Activated CD8-positive, alpha-beta memory T cell treated with anti-CD3 and anti-CD28 coated beads for 1 hour (primary cell): Measurements from ENCODE around the gene TNFRSF19.
"Not testable (repeated sequence)": the region's sequence is repeated elsewhere in the genome, so short reads cannot be mapped to it uniquely, and the experiment has no call there.

ENCODE experiments used
- DNase-seq, 2 donors: peaks; one replicate each; pipeline ENCODE4 v3.0.0-alpha.2; 2020; ENCODE audit warnings: low read depth in 1 of 2; ENCODE audit errors: extremely low read depth in 1 of 2

TNFRSF19 gene

DNA sequence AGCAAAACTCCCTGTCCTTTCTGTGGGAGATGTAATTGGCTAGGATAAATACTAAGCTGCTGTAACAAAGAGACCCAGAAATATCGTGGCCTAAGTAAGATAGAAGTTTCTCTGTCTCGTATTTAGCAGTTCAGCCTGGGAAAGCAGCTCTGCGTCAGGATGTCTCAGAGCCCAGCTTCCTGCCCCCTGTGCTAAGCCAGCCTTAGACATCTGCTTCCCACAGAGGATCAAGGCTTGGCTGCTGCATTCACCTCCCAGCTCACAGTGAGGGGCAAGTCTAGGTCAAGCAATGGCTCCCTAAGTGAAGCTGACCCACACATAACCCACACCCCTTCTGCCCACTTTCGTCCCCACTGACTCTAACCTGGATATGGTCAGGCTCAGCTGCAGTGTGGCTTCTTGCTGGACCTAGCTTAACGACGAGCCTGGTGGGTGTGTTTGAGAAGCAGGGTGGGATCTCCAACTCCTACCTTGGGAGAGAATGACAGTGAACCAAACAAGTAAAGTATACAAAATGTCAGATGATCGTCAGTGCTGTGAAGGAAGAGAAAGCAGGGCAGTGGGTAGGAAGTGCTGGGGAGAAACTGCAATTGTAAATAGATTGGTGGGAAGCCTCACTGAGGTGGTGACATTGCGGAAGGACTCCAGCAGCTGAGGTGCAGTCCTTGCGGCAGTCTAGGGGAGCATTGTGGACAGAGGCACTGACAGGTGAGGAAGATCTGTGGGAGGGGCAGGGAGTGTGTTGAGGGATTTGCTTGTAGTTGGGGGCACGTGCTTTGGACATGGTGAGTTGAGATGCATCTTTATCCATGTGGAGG lies 82.9 kb downstream of the TNFRSF19 start:
- no peak for DNase-seq

DNA sequence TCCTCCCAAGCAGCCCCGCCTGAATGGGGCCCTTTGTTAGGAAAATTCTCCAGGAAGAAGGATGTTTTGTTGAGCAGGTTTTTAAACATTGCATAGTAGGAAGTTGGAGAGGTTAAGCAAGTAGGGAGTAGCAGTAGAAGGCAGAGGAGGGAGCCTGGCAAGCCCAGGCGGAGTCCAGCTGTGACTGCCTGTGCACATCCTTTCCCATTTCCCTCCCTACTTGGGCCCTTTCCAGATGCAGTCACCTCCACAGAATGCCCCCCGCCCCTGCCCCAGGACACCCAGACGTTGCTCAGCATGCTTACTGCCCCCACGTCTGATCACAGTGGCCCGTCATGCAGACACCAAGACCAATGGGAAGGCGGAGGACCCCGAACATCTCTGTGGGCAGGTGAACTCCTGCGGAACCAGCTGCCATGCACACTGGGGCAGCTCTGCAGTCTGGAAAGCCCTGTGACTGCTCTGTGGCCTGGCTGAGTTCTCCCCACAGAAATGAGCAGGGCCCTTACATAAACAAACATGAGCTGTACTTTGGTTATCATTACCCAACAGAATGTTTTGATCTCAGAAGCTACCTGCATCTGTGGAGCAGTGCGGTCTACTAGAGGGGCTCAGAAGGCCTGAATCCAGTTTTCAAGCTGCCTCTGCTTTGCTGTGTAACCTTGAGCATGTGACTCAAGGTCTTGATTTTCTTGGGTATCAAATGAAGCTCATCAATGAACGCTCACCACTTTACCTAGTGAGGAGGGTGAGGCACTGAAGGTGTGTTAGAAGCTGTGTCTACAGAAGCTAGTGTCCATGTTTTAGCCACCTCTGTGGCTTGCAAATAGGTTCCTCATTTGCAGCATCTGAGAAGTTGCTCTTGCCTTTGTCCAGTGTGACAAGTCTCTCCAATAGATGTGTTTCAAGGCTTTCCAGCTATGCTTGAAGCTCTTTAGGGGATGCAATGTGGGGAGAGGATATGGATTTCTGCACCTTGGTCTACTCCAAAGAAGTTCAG lies 84.2 kb downstream of the TNFRSF19 start:
- no peak for DNase-seq

GRCh38 chr13:23655321-23655720 lies 85.1 kb downstream of the TNFRSF19 start:
- DNase-seq: no peak

- DNase-seq: no peak
Measured at GRCh38 chr13:23656637-23657371, 86.6 kb downstream of the TNFRSF19 start.

DNA sequence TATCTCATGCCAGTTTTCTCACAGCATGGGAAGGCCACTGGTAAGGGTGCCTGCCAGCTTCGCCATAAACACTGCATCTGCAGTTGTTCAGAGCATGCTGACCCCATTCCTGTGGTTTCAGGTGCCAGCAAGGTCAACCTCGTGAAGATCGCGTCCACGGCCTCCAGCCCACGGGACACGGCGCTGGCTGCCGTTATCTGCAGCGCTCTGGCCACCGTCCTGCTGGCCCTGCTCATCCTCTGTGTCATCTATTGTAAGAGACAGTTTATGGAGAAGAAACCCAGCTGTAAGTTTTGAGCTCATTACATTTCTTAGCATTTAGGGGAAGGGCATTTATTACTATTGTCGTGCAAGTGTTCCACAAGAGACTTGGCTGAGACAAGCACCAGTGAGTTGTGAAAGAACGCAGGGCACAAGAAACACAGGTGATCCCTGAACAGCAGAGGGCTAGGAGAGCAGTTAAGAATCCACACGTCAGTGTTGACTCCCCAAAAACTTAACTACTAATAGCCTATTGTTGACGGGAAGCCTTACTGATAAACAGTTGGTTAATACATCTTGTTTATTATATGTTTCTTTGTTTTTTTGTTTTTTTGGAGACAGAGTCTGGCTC lies 88.8 kb downstream of the TNFRSF19 start:
- DNase-seq: no peak

DNA sequence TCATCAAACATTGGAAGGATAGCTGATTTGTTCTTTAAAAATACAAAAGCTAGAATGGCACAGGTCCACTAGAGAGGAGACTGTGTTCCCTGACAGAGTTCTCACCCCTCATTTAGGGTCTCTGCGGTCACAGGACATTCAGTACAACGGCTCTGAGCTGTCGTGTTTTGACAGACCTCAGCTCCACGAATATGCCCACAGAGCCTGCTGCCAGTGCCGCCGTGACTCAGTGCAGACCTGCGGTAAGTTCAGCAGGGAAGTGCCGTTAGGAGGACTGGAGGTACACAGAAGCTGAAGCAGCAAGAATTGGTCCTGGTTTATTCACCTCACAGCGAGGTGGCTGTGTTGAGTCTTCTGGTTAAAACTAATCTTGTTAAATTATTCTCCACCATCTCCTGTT lies 90.0 kb downstream of the TNFRSF19 start:
- no peak for DNase-seq

- no peak for DNase-seq
Measured at GRCh38 chr13:23666582-23666981, 96.4 kb downstream of the TNFRSF19 start.

DNA sequence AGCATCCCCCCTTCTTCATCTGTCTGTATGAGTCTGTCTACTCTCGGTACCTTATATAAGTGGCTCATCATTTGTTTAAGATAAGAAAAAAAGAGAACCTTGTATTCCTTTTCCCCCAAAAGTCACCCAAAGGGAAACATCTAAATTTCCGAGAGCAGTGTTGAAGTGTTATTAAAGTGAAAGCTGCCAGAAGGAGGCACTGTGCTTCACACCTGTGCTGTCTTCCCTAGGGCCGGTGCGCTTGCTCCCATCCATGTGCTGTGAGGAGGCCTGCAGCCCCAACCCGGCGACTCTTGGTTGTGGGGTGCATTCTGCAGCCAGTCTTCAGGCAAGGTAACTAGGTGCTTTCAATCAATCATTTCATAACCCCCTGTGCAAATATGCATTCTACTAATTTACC lies 97.5 kb downstream of the TNFRSF19 start:
- DNase-seq: no peak

DNA sequence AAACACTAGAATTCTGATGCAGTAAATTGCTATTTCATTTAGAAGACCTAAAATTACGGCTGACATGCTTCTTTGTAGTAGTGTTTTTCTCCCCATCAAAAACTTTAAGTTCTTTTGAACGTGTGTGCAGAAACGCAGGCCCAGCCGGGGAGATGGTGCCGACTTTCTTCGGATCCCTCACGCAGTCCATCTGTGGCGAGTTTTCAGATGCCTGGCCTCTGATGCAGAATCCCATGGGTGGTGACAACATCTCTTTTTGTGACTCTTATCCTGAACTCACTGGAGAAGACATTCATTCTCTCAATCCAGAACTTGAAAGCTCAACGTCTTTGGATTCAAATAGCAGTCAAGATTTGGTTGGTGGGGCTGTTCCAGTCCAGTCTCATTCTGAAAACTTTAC lies 98.3 kb downstream of the TNFRSF19 start:
- no peak for DNase-seq

GRCh38 chr13:23670793-23671192 lies 100.6 kb downstream of the TNFRSF19 start:
- DNase-seq: no peak

GRCh38 chr13:23671377-23671776 lies 101.2 kb downstream of the TNFRSF19 start:
- DNase-seq: no peak

- no peak for DNase-seq
Measured at GRCh38 chr13:23671897-23672296, 101.7 kb downstream of the TNFRSF19 start.

DNA sequence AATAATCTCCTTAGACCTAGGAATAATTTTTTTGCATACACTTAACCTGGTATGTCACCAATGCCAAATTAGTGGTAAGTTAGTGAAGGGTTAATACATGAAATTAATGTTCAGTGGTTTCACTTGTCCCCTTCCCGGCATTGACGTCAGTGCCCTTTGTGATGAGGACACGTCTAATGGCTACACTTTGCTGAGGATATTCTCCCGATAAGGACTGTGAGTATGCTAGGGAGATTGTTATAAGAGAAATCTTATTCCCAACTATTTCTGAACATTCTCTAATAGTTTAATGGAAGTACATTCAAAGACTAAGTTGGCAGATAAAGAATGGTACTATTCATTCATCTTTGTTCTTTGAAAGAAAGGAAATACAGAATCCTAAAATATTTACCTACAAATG lies 102.4 kb downstream of the TNFRSF19 start:
- DNase-seq: no peak

DNA sequence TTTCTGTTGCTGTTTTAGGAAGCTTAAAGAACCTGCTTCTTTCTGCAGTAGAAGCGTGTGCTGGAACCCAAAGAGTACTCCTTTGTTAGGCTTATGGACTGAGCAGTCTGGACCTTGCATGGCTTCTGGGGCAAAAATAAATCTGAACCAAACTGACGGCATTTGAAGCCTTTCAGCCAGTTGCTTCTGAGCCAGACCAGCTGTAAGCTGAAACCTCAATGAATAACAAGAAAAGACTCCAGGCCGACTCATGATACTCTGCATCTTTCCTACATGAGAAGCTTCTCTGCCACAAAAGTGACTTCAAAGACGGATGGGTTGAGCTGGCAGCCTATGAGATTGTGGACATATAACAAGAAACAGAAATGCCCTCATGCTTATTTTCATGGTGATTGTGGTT lies 103.1 kb downstream of the TNFRSF19 start:
- no peak for DNase-seq

GRCh38 chr13:23673867-23674605 lies 103.8 kb downstream of the TNFRSF19 start:
- no peak for DNase-seq

- no peak for DNase-seq
Measured at GRCh38 chr13:23674795-23675640, 104.8 kb downstream of the TNFRSF19 start.

GRCh38 chr13:23677679-23678288 lies 107.6 kb downstream of the TNFRSF19 start:
- not testable (repeated sequence) for DNase-seq

- DNase-seq: no peak
Measured at GRCh38 chr13:23678795-23679194, 108.6 kb downstream of the TNFRSF19 start.

DNA sequence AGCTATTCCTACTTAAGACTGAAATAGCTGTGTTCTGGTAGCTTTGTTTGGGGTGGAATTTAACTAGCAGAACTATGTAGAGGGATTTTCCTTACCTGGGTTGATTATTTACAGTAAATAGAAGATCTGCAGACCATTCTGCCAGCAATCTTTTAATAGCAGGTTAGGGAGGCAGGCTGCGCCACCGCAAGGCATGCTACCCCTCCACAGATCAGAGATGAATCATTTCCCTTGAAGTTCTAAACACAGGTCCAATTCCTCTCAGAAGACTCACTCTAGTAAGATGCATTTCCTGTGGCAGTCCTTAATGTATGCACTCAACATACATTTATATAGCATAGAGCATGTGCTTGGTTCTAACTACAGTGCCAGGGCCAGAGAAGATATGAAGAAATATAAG lies 109.0 kb downstream of the TNFRSF19 start:
- DNase-seq: no peak
